ENCODE measurements around the gene SPC25. TPM values are rescaled to one million over a fixed set of nuclear protein-coding genes. Genes with fewer than 3 reads are reported as not detected.

SPC25 gene
- total and polyA plus RNA-seq, 9 of the 15 experiments (the other 6 are each of a cell fraction or from before 2014, with no cell fraction given): 44.8 to 100 (median 75.0) TPM

DNA sequence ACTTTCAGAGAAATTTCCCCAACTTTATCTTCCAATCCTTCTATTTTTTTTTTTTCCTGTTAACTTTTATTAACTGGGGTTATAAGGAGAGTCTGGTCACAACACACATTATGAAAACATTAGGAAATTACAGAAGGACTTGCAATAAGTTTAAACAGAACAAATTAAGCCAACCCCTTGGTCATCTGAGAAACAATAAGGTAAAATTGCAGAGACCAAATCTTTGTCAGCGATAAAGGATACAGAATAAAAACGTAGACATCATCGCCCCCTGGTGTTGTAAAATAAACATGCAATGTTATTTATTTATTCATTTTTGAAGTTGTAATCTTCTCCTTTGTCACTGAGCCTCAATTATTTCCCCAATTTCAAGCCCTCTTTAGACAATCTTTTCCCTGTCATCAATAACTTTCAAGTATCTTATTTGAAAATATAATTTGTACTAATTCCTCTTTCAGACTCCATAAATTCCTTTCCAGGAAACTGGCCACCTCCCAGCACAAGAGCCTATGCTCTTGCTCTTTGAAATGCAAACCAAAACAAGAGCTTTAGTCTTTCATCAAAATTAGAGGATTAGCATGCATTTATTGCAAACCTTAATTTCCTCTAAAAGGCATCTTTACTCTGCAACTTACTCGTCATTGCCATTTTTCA is 30.4 kb upstream of the SPC25 start (continued):
- TF ChIP-seq, protein P1, sequence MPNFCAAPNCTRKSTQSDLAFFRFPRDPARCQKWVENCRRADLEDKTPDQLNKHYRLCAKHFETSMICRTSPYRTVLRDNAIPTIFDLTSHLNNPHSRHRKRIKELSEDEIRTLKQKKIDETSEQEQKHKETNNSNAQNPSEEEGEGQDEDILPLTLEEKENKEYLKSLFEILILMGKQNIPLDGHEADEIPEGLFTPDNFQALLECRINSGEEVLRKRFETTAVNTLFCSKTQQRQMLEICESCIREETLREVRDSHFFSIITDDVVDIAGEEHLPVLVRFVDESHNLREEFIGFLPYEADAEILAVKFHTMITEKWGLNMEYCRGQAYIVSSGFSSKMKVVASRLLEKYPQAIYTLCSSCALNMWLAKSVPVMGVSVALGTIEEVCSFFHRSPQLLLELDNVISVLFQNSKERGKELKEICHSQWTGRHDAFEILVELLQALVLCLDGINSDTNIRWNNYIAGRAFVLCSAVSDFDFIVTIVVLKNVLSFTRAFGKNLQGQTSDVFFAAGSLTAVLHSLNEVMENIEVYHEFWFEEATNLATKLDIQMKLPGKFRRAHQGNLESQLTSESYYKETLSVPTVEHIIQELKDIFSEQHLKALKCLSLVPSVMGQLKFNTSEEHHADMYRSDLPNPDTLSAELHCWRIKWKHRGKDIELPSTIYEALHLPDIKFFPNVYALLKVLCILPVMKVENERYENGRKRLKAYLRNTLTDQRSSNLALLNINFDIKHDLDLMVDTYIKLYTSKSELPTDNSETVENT (CRISPR knock-in tag; IDR thresholded peaks at IDR 0.05): no peak
- TF ChIP-seq HSF4 (CRISPR knock-in tag; IDR thresholded peaks at IDR 0.05; ENCODE audit: borderline replicate concordance) (no peak), ZNF512 (tag; IDR thresholded peaks at IDR 0.05) (0 out of 2 replicates have a peak, but pooled peaks have one; percentile 29), FOXK1 (CRISPR knock-in tag; IDR thresholded peaks at IDR 0.05; ENCODE audit: borderline replicate concordance) (no peak), RBBP5 (IDR thresholded peaks at IDR 0.05; ENCODE audit: borderline replicate concordance, insufficient read depth, low read length, poor library complexity, severe bottlenecking) (no peak), ZNF124 (CRISPR knock-in tag; IDR thresholded peaks at IDR 0.05) (no peak), EP400 (IDR thresholded peaks at IDR 0.05) (peak; percentile 33), TBL1XR1 (IDR thresholded peaks at IDR 0.05; ENCODE audit: low read length in 2 of 2) (no peak), HNRNPH1 (optimal IDR thresholded peaks at IDR 0.05; ENCODE audit: low read depth, low read length) (no peak), E4F1 (CRISPR knock-in tag; IDR thresholded peaks at IDR 0.05; ENCODE audit: borderline replicate concordance) (no peak), ATF7 (IDR thresholded peaks at IDR 0.05) (no peak), TAL1 (IDR thresholded peaks at IDR 0.05) (no peak), TEAD4 (IDR thresholded peaks at IDR 0.05; ENCODE audit: low read length) (no peak), TEAD4 (CRISPR knock-in tag; IDR thresholded peaks at IDR 0.05; ENCODE audit: borderline replicate concordance) (no peak), RBM14 (IDR thresholded peaks at IDR 0.05; ENCODE audit: borderline replicate concordance, insufficient read depth, low read depth, low read length) (no peak), CAMTA2 (CRISPR knock-in tag; conservative IDR thresholded peaks at IDR 0.05) (no peak), ZNF766 (CRISPR knock-in tag; conservative IDR thresholded peaks at IDR 0.05) (peak; percentile 60; the same call in 1 of the 2 replicates), NFIX (CRISPR knock-in tag; IDR thresholded peaks at IDR 0.05; ENCODE audit: low read depth) (no peak), KDM2B (CRISPR knock-in tag; IDR thresholded peaks at IDR 0.05) (no peak), NFE2L1 (tag; IDR thresholded peaks at IDR 0.05; ENCODE audit: borderline replicate concordance, low read depth) (no peak), STAT5B (CRISPR knock-in tag; IDR thresholded peaks at IDR 0.05) (no peak)

Data from K562 (cell line).